ENCODE measurements around the gene ZFYVE1.

DNA sequence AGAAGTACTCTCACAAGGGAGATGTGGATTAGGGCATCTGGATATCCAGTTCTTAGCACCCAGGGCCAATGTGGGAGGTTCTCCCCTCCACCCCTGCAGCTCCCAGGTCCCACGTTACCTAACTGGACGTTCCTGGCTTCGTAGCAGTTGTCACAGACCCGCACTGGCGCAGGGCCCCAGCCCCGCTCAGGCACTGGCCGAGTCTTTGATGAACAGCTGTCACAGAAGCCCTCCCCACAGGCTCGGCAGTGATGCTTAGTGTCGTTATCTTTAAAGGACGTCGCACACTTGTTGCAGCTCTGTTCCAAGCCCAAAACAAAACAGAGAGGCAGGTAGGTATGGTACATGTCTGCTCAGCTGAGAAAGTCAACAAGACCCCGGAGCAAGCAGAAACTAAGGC lies 52.2 kb downstream of the ZFYVE1 start:
- TF ChIP-seq CTCF (IDR thresholded peaks at IDR 0.05) = no peak
- no peak for TF ChIP-seq POLR2A (IDR thresholded peaks at IDR 0.05)

All from prostate gland (tissue), 2 donors.